Adipose tissue (tissue), 3 donors: ENCODE results near the gene CRACR2A. TPM values are rescaled to one million over a fixed set of nuclear protein-coding genes. Genes with fewer than 3 reads are reported as not detected.

Experiments
- polyA plus RNA-seq, 3 donors: library from polyadenylated mRNA; stranded (reverse); fragments of 200-250 nt; gene quantifications; one replicate each; pipeline ENCODE4 v1.2.3, GENCODE V29; 2013
- donor health status: healthy with polysubstance abuse.
- donor health status: Bipolar disorder and iron deficiency.
- donor health status: healthy.

The CRACR2A gene
- polyA plus RNA-seq, 3 donors: 1.2 to 4.4 (median 1.5) TPM

Other genes starting within 250 kb of the CRACR2A start
- gene PARP11, start 120.3 kb upstream of the CRACR2A start, polyA plus RNA-seq: 1 to 10 TPM; 1.8 to 3.1 (median 3.0) TPM